ENCODE data around the gene SLC7A14.

SLC7A14 gene

DNA sequence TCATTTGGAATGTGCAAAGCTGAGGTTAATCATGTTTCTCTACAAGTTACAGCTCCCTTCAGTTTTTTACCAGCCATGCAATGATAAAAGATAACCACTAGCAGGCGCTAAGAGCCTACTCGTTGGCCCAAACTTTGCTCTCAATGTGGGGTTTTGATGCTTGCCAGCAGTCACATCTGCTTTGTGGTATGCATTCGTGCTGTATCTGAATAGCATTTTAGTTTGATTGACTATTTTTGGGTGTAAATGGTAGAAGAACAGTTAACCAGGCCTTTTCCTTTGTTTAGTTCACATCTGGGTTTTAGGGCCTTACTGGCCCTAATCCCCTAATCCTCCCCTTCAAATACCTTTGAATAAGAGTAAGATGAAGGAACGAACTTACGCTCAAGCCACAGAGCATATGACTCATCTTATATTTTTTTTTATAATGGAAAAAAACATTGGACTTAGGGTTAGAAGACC lies 171.6 kb downstream of the SLC7A14 start:
- TF ChIP-seq TAF1 (IDR thresholded peaks at IDR 0.05; ENCODE audit: borderline replicate concordance, insufficient read depth, low read length) (no peak), SIN3A (IDR thresholded peaks at IDR 0.05; ENCODE audit: borderline replicate concordance, insufficient read depth, low read length) (no peak), POLR2AphosphoS5 (IDR thresholded peaks at IDR 0.05; ENCODE audit: low read depth, low read length) (no peak), FOXP2 (optimal IDR thresholded peaks at IDR 0.05; ENCODE audit: borderline replicate concordance, extremely low read depth, extremely low read length, insufficient read depth) (no peak)
- TF ChIP-seq, protein P1, sequence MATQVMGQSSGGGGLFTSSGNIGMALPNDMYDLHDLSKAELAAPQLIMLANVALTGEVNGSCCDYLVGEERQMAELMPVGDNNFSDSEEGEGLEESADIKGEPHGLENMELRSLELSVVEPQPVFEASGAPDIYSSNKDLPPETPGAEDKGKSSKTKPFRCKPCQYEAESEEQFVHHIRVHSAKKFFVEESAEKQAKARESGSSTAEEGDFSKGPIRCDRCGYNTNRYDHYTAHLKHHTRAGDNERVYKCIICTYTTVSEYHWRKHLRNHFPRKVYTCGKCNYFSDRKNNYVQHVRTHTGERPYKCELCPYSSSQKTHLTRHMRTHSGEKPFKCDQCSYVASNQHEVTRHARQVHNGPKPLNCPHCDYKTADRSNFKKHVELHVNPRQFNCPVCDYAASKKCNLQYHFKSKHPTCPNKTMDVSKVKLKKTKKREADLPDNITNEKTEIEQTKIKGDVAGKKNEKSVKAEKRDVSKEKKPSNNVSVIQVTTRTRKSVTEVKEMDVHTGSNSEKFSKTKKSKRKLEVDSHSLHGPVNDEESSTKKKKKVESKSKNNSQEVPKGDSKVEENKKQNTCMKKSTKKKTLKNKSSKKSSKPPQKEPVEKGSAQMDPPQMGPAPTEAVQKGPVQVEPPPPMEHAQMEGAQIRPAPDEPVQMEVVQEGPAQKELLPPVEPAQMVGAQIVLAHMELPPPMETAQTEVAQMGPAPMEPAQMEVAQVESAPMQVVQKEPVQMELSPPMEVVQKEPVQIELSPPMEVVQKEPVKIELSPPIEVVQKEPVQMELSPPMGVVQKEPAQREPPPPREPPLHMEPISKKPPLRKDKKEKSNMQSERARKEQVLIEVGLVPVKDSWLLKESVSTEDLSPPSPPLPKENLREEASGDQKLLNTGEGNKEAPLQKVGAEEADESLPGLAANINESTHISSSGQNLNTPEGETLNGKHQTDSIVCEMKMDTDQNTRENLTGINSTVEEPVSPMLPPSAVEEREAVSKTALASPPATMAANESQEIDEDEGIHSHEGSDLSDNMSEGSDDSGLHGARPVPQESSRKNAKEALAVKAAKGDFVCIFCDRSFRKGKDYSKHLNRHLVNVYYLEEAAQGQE (IDR thresholded peaks at IDR 0.05; ENCODE audit: insufficient read depth in 1 of 2, low read depth in 2 of 2, low read length in 2 of 2): no peak

DNA sequence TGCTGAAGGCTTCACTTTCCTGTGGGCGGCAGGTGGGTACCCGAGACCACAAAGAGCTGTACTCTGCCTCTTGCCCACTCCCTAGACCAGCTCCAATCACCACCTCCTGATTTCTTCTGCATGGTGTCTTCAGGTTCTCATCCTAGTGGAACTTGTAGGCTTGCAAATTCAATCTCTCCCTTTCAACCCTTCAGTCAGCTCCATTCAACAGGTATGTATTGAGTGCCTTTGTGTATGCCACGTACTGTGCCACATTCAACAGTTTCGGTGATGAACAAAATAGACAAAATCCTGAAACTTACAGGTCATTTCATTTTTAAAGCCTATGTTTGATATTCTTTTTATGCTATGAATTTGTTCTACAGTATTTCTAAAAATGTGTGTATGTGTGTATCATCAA lies 172.6 kb downstream of the SLC7A14 start:
- TF ChIP-seq TAF1 (IDR thresholded peaks at IDR 0.05; ENCODE audit: borderline replicate concordance, insufficient read depth, low read length): no peak
- TF ChIP-seq, protein P1 (IDR thresholded peaks at IDR 0.05; ENCODE audit: insufficient read depth in 1 of 2, low read depth in 2 of 2, low read length in 2 of 2): no peak
- no peak for TF ChIP-seq POLR2AphosphoS5 (IDR thresholded peaks at IDR 0.05; ENCODE audit: low read depth, low read length)
- no peak for TF ChIP-seq FOXP2 (optimal IDR thresholded peaks at IDR 0.05; ENCODE audit: borderline replicate concordance, extremely low read depth, extremely low read length, insufficient read depth)
- no peak for TF ChIP-seq SIN3A (IDR thresholded peaks at IDR 0.05; ENCODE audit: borderline replicate concordance, insufficient read depth, low read length)

DNA sequence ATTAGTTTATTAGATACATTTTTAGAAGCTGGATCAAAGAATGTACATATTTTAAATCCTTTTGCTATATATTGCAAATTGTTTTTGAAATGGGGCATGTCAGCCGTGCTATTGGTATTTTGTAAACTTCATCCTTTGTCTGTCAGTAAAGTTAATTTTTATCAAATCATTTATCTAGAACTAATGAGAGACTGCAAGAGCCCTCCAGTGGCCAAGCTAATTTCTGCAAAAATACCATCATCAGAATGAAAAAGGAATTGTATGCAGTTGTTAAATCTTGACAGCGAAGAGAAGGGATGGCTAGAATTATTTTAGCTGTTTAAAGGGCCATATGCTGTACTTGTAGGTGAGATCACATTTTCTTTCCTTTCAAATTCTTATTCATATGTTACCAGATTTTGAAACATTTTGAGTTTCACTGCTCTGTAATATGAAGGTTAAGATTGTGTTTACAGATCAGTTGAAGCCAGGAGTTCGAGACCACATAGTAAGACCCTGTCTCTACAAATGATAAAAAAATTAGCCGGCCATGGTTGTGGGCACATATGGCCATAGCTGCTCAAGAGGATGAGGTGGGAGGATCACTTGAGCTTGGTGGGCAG lies 175.3 kb downstream of the SLC7A14 start:
- TF ChIP-seq TAF1 (IDR thresholded peaks at IDR 0.05; ENCODE audit: borderline replicate concordance, insufficient read depth, low read length) (no peak), SIN3A (IDR thresholded peaks at IDR 0.05; ENCODE audit: borderline replicate concordance, insufficient read depth, low read length) (no peak), FOXP2 (optimal IDR thresholded peaks at IDR 0.05; ENCODE audit: borderline replicate concordance, extremely low read depth, extremely low read length, insufficient read depth) (no peak), POLR2AphosphoS5 (IDR thresholded peaks at IDR 0.05; ENCODE audit: low read depth, low read length) (no peak)
- TF ChIP-seq, protein P1 (IDR thresholded peaks at IDR 0.05; ENCODE audit: insufficient read depth in 1 of 2, low read depth in 2 of 2, low read length in 2 of 2): no peak

Measured in PFSK-1 (cell line).